ENCODE results near the gene LTF.

LTF gene

DNA sequence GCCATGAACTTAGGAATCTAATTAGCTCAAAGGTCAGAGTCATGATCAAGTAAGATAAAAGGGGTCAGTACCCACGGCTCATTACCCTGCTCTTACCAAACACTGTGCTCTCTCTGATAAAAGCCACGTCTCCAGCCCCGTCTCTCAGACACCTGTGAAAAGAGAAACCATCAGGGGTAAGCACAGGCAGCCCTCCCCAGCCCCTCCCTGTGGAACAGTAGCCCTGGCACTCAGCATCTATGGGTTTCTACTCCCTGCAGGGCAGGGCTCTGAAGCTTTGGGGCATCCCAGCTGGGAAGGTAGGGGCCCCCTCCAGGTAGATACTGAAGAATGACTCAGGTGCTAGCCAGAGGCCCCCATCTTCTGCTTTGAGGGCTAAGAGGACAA lies 10.5 kb downstream of the LTF start:
- DNase-seq (ENCODE audit: low read depth, low spot score), result no peak
- POLR2A ChIA-PET, result no interaction called here
- CTCF ChIA-PET, result interaction anchor here (1.8 kb wide), 1 partner anchor 10 kb away, joined by 8 read pairs; no protein-coding TSS in a partner anchor
- TF ChIP-seq, protein P1, sequence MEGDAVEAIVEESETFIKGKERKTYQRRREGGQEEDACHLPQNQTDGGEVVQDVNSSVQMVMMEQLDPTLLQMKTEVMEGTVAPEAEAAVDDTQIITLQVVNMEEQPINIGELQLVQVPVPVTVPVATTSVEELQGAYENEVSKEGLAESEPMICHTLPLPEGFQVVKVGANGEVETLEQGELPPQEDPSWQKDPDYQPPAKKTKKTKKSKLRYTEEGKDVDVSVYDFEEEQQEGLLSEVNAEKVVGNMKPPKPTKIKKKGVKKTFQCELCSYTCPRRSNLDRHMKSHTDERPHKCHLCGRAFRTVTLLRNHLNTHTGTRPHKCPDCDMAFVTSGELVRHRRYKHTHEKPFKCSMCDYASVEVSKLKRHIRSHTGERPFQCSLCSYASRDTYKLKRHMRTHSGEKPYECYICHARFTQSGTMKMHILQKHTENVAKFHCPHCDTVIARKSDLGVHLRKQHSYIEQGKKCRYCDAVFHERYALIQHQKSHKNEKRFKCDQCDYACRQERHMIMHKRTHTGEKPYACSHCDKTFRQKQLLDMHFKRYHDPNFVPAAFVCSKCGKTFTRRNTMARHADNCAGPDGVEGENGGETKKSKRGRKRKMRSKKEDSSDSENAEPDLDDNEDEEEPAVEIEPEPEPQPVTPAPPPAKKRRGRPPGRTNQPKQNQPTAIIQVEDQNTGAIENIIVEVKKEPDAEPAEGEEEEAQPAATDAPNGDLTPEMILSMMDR (IDR thresholded peaks at IDR 0.05; ENCODE audit: insufficient read depth, low read length, missing control alignments), result no peak
- H3K4me3 ChIP-seq (ENCODE audit: low read depth, low read length), result no peak overlapping the region

DNA sequence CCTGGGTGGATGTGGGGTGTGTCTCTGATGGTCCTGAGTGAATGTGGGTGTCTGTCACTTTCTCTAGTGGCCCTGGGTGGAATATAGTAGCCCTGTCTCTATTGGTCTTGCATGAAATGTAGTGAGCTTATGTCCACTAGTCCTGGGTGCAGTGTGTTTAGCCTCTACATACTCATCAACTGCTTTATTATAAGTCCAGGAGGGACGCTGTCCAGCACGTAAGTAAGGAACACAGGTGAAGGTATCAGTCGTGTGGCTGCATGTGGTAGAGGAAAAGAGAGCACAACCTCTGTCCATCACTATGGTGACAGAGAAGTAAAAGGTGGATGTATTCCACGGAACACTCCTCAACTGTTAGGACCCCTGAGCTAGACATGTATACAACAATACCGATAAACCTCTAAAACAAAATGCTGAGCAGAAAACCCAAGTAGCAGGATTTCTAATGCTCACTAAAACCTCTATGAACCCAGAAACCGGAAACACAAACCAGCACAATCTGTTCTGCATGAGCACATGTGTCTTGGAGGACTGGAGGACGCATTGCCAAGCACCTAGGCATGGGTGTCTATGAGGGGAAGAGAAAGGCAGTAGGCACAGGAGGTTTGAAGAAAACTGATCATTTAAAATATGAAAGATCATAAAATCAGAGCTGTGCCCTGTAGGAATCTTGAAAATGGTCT lies 11.0 kb downstream of the LTF start:
- no peak overlapping the region for H3K4me3 ChIP-seq (ENCODE audit: low read depth, low read length)
- TF ChIP-seq, protein P1 (IDR thresholded peaks at IDR 0.05; ENCODE audit: insufficient read depth, low read length, missing control alignments), result no peak
- CTCF ChIA-PET, result interaction anchor here (1.8 kb wide), 1 partner anchor 10 kb away, joined by 8 read pairs; no protein-coding TSS in a partner anchor
- POLR2A ChIA-PET, result no interaction called here
- no peak for DNase-seq (ENCODE audit: low read depth, low spot score)

DNA sequence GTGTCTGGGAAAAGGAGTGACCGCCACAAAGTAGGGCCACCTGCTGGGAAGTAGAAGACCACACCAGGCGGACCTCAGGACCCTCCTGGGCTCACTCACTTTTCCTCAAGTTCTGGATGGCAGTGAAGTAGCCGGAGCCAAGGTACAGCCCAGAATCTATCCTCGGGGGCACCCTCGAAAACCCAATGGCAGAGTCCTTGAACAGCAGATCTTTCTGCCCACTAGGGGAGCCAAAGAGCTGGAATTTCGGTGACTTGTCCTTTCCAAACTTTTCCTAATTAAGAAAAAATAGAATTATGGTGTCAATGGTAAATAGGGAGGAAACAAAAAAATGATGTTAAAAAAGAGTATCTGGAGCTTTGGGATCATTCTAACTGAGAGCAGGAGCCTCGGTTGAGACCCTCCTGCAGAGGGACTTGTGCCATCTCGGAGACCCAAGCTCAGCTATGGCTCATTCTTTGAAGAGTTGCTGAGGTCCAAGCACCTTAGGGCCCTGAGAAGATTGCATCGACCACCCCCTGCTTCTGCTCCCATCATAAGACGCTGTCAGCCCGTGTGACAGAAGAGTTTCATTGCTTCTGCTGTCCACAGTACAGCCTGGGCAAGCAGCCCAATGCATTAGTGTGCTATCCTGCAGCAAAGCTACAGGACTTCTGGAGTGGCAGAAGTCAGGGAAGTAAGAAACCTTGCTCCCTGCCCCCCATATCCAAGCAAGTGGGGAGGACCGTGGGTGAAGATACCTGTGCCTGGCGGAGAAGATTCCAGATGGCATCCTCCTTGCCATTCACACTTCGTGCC lies 14.8 kb downstream of the LTF start:
- POLR2A ChIA-PET, result no interaction called here
- TF ChIP-seq, protein P1 (IDR thresholded peaks at IDR 0.05; ENCODE audit: insufficient read depth, low read length, missing control alignments), result peak; percentile 47

DNA sequence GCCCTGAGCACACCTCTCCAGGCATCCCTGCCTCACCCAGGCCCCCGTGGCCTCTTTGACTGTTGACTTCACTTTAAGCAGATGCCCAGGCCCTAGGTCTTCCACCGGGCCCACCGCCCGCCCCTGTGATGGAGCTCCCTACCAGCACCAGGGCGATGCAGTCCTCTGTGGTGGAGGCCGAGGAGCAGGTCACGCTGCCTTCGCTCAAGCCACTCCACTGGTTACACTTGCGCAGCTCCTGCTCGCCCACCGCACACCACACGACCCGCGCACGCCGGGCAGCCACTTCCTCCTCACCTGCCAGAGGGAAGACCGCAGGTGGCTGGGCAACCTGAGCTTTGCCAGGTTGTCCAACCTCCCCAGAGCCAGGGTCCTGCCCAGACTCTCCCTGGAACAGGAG lies 16.0 kb downstream of the LTF start:
- CTCF ChIA-PET, result interaction anchor here (0.7 to 2.8 kb wide), 5 partner anchors 10 to 181 kb away, joined by 3 to 19 read pairs (median 11); no protein-coding TSS in a partner anchor
- TF ChIP-seq, protein P1 (IDR thresholded peaks at IDR 0.05; ENCODE audit: insufficient read depth, low read length, missing control alignments), result no peak

More for the DNA sequence above, 14.8 kb downstream of the LTF start:
- H3K4me3 ChIP-seq (ENCODE audit: low read depth, low read length), result no peak overlapping the region
- no peak for DNase-seq (ENCODE audit: low read depth, low spot score)
- CTCF ChIA-PET, result interaction anchor here (0.7 to 2.8 kb wide), 12 partner anchors 8 to 252 kb away, joined by 3 to 19 read pairs (median 4); no protein-coding TSS in a partner anchor

DNA sequence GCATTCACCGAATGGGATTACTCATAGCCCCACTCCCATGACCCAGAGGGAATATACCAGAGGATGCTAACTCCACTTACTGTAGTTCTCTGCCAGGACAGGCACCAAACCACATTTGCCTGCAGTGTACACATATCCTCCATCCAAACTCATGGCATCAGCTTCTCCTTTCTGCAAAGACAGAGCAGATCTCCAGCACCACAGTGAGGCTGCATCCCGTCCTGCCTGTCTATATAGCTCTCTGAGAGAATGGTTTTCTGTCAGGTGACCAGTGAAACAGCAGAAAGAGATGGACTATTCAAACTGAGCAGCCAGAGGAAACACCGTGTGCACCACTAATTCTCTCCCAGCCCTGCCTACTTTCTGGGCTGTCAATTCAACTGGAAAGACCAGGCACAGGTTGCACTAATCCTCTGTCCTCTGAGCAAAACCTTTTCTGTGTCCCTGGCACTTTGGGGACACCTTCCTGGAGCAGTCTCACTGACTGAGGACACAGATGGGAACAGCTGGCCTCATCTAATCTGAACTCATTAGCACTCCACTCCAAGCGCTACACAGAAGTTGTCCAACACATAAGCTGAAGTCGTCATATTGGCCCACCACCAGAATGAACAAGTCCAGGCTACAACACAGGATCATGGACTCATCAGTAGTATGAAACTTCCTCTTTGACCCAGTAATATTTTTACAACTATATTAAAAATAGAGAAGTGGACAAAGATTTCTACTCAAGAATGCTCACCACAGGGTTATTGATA lies 17.3 kb downstream of the LTF start:
- ChIA-PET POLR2A (no interaction called here), CTCF (no interaction called here)
- TF ChIP-seq, protein P1 (IDR thresholded peaks at IDR 0.05; ENCODE audit: insufficient read depth, low read length, missing control alignments), result no peak
- no peak overlapping the region for H3K4me3 ChIP-seq (ENCODE audit: low read depth, low read length)
- no peak for DNase-seq (ENCODE audit: low read depth, low spot score)

More for the DNA sequence above, 16.0 kb downstream of the LTF start:
- POLR2A ChIA-PET, result no interaction called here
- no peak overlapping the region for H3K4me3 ChIP-seq (ENCODE audit: low read depth, low read length)
- DNase-seq (ENCODE audit: low read depth, low spot score), result no peak

All from AG04449 (cell line).